Activated CD4-positive, CD25-positive, alpha-beta regulatory T cell treated with anti-CD3 and anti-CD28 coated beads, Interleukin-2, amount 50 U/mL, for 16 hours (primary cell): ENCODE results near the gene NKX2-8.
"Not testable (repeated sequence)": the region's sequence is repeated elsewhere in the genome, so short reads cannot be mapped to it uniquely, and the experiment has no call there.

Experiments
- DNase-seq: peaks from one replicate; pipeline ENCODE4 v3.0.0-alpha.2; 2020; ENCODE audit warnings: low read depth, low spot score

Gene NKX2-8

GRCh38 chr14:36580141-36580855 lies 2.1 kb downstream of the NKX2-8 start:
- DNase-seq: no peak

DNA sequence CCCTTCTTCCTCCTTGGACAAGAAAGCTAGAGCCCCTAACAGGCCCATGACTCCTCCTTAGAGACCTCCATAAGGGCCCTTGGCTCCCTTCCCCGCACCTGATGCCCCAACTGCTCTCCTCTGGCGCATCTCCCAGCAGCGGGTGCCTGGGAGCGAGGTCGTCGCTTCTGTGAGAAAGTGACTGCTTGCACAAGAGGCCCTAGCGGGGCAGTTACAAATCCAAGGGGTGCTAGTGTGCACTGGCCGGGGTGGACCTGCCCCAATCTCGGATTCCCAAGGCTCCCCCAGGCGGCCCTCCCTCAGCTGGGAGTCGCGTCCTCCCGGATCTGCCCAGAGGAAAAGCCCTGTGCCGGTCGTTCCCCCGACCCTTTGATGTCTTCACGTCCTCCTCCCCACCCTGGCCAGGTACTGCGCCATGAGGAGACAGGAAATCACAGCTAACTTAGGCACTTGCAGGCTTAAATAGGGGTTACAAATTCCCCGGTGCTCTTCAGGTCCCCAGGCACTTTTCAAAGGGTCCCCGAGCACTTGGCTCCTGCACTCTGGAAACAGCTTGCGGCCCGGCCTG lies 2.8 kb downstream of the NKX2-8 start:
- no peak for DNase-seq

GRCh38 chr14:36579001-36579555 lies 3.3 kb downstream of the NKX2-8 start:
- DNase-seq: no peak

- DNase-seq: no peak
Measured at GRCh38 chr14:36570065-36570464, 12.3 kb downstream of the NKX2-8 start.

DNA sequence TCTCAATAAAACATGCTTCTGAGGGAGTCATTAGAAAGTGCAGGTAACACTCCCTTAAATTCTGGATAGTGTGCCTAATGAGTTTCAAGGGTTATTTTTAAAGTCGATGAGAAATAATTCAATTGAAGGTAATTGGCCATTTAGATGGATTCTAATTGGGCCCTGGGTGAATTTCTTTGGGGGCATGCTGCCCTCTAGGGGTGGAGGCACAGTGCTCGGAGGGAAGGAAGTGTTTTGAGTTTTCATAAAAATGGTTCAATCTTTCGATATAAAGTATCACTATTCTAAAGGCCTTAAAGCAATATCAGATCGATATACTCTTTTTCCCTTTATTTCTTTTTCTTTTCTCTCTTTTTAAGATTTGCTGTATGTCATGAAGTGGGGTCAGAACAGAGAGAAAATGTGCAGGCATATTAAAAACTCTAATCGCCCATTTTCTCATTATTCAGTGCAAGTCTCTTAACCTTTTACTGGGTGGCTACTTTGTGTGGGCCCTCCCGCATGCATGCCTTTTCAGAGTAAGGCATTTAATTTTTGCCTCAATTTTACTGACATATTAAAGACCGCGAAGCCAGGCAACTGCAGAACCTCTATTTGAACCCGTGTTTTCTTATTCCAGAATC lies 25.5 kb downstream of the NKX2-8 start:
- no peak for DNase-seq

- no peak for DNase-seq
Measured at GRCh38 chr14:36555998-36556743, 26.2 kb downstream of the NKX2-8 start.

DNA sequence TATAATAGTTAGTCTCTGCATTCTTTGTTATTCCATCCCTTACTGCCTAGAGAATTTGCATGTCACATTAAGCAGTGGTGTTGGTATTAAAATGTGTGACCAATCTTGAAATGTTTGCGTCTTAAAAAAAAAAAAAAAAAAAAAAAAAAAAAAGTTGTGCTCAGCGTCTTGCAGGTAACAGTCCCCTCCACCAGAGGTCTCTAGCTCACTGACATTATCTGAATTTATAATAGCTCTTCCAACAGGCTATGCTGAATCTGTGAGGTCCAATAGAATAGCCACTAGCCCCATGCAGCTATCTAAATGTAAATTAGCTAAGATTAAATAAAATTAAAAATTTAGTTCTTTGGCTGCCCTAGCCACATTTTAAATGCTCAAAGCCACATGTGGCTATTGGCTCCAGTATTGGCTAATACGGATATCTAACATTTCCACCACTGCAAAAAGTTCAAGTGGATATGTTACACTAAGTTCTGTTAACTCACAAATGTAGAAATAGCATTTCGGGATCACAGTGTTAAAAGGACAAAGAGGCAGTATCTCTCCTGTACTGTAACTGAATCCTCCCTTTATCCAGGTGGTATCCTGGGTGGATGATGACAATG lies 28.7 kb downstream of the NKX2-8 start:
- no peak for DNase-seq

DNA sequence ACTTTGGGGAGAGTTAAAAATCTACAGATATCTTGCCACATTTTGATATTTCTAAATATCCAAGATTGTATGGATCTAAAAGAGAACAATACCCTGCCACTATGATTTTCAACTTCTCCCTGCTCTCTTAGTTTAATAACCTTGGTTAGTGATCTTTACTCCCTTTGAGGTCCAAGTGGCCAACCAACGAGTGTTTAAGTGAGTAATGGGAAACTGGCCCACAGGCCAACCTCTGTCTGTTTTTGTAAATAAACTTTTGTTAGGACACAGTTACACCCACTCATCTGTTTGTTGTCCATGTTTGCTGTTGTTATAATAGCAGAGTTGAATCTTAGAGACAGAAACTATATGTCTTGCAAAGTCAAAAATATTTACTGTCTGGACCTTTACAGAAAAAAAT lies 31.5 kb downstream of the NKX2-8 start:
- no peak for DNase-seq

DNA sequence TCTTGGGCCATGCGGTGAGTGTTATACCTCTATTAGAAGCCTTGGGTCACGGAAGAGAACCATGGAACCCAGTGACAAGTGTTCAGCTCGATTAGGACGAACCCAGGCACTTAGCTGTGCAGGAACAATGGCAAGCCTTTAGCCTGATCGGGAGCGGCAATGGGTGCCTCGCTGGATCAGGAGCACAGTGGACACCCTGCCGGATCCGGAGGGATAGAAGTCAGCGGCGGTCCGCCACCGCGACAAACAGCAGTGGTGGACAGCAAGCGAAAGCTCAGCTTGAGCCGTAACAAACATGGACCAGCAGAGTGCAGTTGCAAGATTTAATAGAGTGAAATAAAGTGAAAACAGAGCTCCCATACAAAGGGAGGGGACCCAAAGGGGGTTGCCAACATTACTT lies 38.1 kb downstream of the NKX2-8 start:
- DNase-seq: not testable (repeated sequence)

DNA sequence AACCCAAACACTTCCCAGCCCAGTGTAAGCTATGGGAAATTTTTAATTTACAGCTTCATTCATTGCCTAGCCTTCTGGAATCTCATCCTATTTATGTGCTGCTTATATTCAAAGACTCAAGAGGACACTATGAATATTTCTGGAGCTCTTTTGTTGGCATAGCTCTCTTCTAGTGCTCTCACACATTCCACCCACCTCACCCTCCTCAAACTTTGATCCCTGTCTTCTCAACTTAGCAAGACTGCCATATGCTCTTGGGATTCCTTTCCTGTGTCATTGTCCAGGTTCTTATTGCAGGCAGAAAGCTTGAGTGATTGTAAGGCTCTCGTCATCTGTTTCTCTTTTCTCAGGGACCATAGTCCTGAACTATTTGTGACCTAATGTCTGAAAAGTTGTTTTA lies 44.4 kb downstream of the NKX2-8 start:
- DNase-seq: no peak
